Uterus (tissue), 4 donors: ENCODE data around the gene ELK4. TPM values are rescaled to one million over a fixed set of nuclear protein-coding genes. Genes with fewer than 3 reads are reported as not detected.
"Not testable (repeated sequence)": the region's sequence is repeated elsewhere in the genome, so short reads cannot be mapped to it uniquely, and the experiment has no call there.

ENCODE experiments used
- DNase-seq, 2 donors: peaks; one replicate each; pipeline ENCODE4 v3.0.0-alpha.2; 2019 to 2020
- H3K27ac ChIP-seq, 2 donors: fragments of 200-600 bp; sonication (generic); 1 replicate in 1 of 2; 2 replicates in 1 of 2; pipeline ENCODE4 v1.5.1; 2016 to 2018
- H3K27me3 ChIP-seq, 2 donors: fragments of 200-600 bp; sonication (generic); one replicate each; pipeline ENCODE4 v1.5.1; 2018 to 2019; ENCODE audit warnings: control low read depth in 1 of 2
- H3K36me3 ChIP-seq, 2 donors: fragments of 200-600 bp; sonication (generic); one replicate each; pipeline ENCODE4 v1.5.1; 2019; ENCODE audit warnings: control low read depth in 1 of 2
- H3K4me1 ChIP-seq, 2 donors: fragments of 200-600 bp; sonication (generic); one replicate each; pipeline ENCODE4 v1.5.1; 2018 to 2019; ENCODE audit warnings: control low read depth in 1 of 2
- H3K4me3 ChIP-seq, 2 donors: fragments of 200-600 bp; sonication (generic); 1 replicate in 1 of 2; 2 replicates in 1 of 2; pipeline ENCODE4 v1.5.1; 2018 to 2019; ENCODE audit warnings: mild to moderate bottlenecking in 1 of 2
- H3K9me3 ChIP-seq, 2 donors: fragments of 200-600 bp; sonication (generic); one replicate each; pipeline ENCODE4 v1.5.1; 2019; ENCODE audit warnings: control low read depth in 1 of 2
- CTCF ChIP-seq, 4 experiments: fragments of 200-600 bp in 2 of 4; fragments of 450-650 bp in 2 of 4; sonication (generic) in 2 of 4; IDR thresholded peaks; one replicate each; pipeline ENCODE4 v1.5.1; 2016 to 2019; ENCODE audit warnings: antibody characterized with exemption in 4 of 4, mild to moderate bottlenecking in 2 of 4, moderate library complexity in 1 of 4
- POLR2A ChIP-seq, 2 donors: fragments of 450-650 bp; IDR thresholded peaks; one replicate each; pipeline ENCODE4 v1.6.1; 2016; ENCODE audit warnings: antibody characterized with exemption in 2 of 2, mild to moderate bottlenecking in 1 of 2, moderate library complexity in 1 of 2
- intact Hi-C: fragments of 100-400 bp; cut with DNase I; formaldehyde crosslinking; loops from one replicate; pipeline ENCODE4 v1.15.1; 2023; ENCODE audit warnings: low total_unique reads
- total RNA-seq, 4 donors: library from RNA; depleted of rRNA in 3 of 4; stranded (reverse); fragments of >200 nt in 3 of 4; gene quantifications; one replicate each; pipeline versions ENCODE4 v1.1.0 to v1.2.4, GENCODE V29; 2014 to 2023
- donor health status: DM: yes; HTN: yes; CAD: no.

Gene ELK4
- total RNA-seq, 4 donors from 2014 or later: 17.9 to 97.7 (median 26.7) TPM

GRCh38 chr1:205642679-205643307 is 11.0 kb upstream of the ELK4 start:
- DNase-seq: no peak
- Histone ChIP-seq H3K27ac (no peak overlapping the region), H3K27me3 (no peaks in the 10 kb centered on the region), H3K4me1 (no peaks in the 10 kb centered on the region), H3K9me3 (no peaks in the 10 kb centered on the region), H3K4me3 (no peak overlapping the region), H3K36me3 (no peaks in the 10 kb centered on the region)
- intact Hi-C loops: no loop called here
- TF ChIP-seq CTCF (IDR thresholded peaks at IDR 0.05): no peak
- TF ChIP-seq POLR2A (IDR thresholded peaks at IDR 0.05): no peak

- H3K4me3 ChIP-seq: no peak overlapping the region
- H3K9me3 ChIP-seq: no peaks in the 10 kb centered on the region
- no peak overlapping the region for H3K27ac ChIP-seq
- no peaks in the 10 kb centered on the region for H3K27me3 ChIP-seq
- H3K36me3 ChIP-seq: no peaks in the 10 kb centered on the region
- intact Hi-C loops: no loop called here
- TF ChIP-seq CTCF (IDR thresholded peaks at IDR 0.05): no peak
- no peak for TF ChIP-seq POLR2A (IDR thresholded peaks at IDR 0.05)
- no peaks in the 10 kb centered on the region for H3K4me1 ChIP-seq
- DNase-seq: no peak
Observed at GRCh38 chr1:205639567-205639966, 7.8 kb upstream of the ELK4 start.

GRCh38 chr1:205637854-205638468 is 6.2 kb upstream of the ELK4 start:
- H3K27ac ChIP-seq: no peak overlapping the region
- H3K36me3 ChIP-seq: no peaks in the 10 kb centered on the region
- no peak overlapping the region for H3K4me3 ChIP-seq
- H3K9me3 ChIP-seq: no peaks in the 10 kb centered on the region
- no peak for TF ChIP-seq POLR2A (IDR thresholded peaks at IDR 0.05)
- no peak for TF ChIP-seq CTCF (IDR thresholded peaks at IDR 0.05)
- peaks cover 0 to 2% of the 10 kb centered on the region in 2 donors for H3K4me1 ChIP-seq
- no peak for DNase-seq
- intact Hi-C loops: no loop called here
- H3K27me3 ChIP-seq: no peaks in the 10 kb centered on the region

GRCh38 chr1:205636732-205637131 is 4.9 kb upstream of the ELK4 start:
- TF ChIP-seq CTCF (IDR thresholded peaks at IDR 0.05) (no peak), POLR2A (IDR thresholded peaks at IDR 0.05) (no peak)
- Histone ChIP-seq H3K27me3 (no peaks in the 10 kb centered on the region), H3K36me3 (no peaks in the 10 kb centered on the region), H3K4me3 (no peak overlapping the region), H3K4me1 (peaks cover 0 to 8% of the 10 kb centered on the region in 2 donors), H3K27ac (peak overlapping the region in 1 of 2 donors; percentile 61), H3K9me3 (no peaks in the 10 kb centered on the region)
- intact Hi-C loops: no loop called here
- DNase-seq: no peak

GRCh38 chr1:205636138-205636530 is 4.3 kb upstream of the ELK4 start:
- H3K27me3 ChIP-seq, H3K36me3 ChIP-seq, H3K9me3 ChIP-seq, H3K4me1 ChIP-seq, H3K4me3 ChIP-seq, intact Hi-C loops, H3K27ac ChIP-seq, DNase-seq: not testable (repeated sequence)
